HG03442 (cell line): Measurements from ENCODE around the gene ARSB.
A peak's percentile ranks its signal among the peaks of the same experiment; 100 is the strongest.
"Not testable (repeated sequence)": the region's sequence is repeated elsewhere in the genome, so short reads cannot be mapped to it uniquely, and the experiment has no call there.

Source experiments
- ATAC-seq: cut with Tn5 transposase; IDR thresholded peaks from one replicate; pipeline ENCODE4 v1.9.1; 2021; ENCODE audit warnings: mild to moderate bottlenecking, moderate library complexity; ENCODE audit not compliant: unreplicated experiment

Gene ARSB

GRCh38 chr5:78758169-78758839, 226.8 kb downstream of the ARSB start:
- peak; percentile 69 for ATAC-seq

DNA sequence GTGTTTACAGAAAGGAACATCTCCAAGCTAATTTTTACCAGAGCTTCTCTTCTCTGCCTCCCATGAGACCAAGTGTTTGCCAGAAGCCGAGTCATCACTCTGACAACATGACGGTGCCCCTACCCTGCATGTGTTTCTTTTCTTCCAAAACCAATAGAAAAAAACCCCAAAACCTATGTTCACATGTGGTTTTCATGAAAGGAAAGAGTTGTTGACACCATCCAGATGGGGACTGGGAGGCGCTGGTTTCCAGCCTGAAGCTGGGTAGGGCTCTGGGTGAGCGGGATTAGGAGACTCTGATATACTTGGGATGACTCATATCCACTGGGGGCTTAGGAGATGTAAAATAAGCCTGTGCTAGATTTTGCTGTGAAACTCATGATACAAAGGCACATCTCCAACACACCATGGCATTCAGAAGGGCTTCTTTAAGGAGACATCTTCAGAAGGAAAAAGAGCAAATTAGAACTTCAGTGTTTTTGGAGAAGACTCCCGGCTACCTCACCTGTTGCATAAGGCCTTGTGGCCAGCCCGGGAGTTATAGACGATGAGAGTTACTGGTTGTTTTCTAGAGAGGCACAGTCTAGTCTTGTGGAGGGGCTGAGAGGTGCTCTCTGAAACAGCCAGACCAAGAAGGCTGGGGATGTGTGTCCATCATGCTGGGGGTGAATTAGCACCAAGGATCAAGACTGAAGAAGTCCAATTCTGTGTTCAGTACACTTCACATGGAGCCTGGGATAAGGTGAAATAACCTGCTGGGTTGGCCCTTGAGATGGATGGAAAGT, 227.6 kb downstream of the ARSB start:
- ATAC-seq: peak; percentile 31

- ATAC-seq: no peak
These were observed 228.3 kb downstream of the ARSB start for GRCh38 chr5:78756858-78757257.

DNA sequence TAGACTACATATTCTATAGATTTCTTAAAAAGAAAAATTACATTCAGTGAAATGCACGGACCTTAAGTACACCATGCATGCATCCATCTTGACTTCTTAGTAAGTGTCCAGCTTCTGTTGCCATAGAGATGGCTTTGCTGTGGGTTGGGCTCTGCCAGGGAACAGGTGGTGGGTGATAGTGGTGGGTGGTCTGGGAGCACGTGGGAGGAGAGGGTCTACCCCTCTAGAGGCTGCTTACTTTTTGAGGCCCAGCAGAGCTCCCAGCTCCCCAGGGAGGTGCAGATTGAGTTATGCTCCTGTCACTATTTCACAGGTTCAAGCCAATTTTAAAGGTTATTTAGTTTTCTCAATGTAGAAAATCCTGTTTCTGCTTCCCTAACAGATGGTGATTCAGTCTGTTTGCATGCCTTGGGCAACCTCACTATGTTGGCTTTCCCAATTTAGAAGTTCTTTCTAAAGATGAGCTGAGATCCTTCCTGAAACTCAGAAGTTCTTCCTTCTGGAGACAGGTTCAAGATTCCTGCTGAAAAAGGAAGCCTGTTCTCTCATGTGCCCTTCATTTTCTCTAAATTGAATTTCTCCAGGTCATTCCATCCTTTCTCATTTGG, 229.2 kb downstream of the ARSB start:
- no peak for ATAC-seq

- no peak for ATAC-seq
These were observed 230.5 kb downstream of the ARSB start for GRCh38 chr5:78754655-78755054.

DNA sequence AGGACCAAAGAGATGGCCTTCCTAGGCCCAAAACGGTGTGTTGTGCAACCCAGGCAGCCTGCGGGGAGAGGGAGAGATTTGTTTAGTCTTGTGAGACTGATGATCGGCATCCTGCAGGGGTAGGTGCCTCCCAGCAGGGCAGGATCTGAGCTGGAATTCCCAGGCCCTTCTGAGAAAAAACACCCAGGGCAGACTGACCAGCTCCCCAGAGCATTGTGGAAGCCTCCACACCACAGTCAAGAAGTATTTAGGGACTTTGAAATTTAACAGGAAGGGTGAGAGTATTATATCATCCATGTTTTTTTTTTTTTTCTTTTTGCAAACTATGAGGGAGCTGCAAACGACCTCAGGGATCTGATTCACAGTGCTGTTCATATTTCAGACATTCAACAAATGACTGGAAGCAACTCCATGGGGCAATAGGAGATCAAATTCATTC, 232.0 kb downstream of the ARSB start:
- no peak for ATAC-seq

DNA sequence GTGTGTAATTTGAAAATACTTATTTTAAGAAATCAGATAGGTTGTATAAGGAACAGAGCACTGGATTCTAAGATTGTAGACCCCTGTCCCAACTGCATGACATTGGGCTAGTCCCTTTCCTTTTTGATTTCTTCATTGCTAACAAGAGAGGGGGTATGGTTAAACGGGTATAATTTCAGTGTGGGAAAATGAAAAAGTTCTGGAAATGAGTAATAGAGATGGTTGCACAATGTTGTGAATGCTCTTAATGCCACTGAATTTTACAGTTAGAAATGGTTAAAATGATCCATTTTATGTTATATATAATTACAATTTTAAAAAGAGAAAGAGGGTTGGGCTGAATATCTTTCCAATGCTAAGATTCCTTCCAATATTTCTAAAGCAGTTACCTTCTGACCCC, 233.2 kb downstream of the ARSB start:
- no peak for ATAC-seq

DNA sequence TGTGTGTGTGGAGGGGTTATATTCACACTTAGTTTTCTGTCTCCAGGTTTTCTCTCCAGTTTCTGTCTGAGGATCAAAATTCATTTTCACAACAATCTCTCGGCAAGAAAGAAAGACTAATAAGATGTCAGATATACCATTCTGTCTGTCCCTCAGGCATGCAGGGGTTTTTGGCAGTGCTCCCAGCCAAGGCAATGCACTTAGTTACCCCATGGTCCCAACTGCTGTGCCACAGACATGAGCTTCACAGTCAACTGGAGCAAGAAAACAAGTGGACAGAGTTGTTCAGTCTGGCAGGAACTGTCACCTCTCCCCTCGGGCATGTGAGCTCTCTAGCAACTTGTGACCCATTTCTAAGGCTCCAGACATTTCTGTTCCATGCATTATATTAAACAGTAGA, 234.8 kb downstream of the ARSB start:
- no peak for ATAC-seq

DNA sequence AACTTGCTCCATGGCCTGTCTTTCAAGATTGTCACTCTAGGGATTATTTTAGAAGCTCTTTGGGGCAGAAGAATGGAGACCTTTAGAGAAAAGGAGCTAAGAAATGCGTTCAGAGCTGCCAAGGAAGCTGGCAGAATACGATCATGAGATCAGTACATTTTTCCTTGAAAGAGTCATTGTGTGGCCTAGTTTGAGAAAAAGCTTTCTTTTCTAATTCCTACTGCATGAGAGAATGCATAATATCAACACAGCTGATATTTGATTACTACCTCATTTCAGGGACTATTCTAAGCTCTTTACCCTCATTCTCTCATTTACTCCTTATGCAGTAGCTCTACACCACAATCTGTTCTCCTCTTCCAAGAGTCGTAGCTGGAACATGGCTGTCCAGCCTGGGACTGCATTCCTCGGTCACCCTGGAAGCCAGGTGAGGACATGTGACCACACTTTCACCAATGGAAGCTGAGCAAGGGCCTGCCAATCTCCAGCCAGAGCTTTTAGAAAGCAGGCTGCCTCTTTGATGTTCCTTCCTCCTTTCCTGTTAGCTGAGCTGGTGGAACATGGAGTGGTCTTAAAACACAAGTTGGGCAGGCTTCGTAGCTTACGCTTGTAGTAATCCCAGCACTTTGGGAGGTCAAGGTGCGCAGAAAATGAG, 237.3 kb downstream of the ARSB start:
- ATAC-seq: no peak

DNA sequence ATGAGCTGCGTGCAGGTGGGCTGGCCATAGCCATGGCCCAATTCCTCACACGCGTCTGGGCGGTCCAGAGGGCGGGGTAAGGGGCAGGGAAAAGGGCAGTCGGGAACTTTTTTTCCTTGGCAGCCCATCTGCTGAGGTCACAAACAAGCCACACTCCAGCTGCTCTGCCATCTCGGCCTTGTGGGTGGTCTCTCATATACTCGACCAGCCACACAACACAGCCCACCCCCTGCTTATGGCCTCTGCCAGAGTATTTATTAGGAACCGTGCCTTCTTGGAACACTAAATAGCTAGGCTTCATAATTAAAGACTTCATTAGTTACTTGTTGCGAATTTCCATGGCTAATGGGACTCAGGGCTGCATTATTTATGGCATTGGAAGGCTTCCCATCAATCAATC, 238.1 kb downstream of the ARSB start:
- no peak for ATAC-seq

GRCh38 chr5:78746021-78746770, 238.9 kb downstream of the ARSB start:
- ATAC-seq: no peak

DNA sequence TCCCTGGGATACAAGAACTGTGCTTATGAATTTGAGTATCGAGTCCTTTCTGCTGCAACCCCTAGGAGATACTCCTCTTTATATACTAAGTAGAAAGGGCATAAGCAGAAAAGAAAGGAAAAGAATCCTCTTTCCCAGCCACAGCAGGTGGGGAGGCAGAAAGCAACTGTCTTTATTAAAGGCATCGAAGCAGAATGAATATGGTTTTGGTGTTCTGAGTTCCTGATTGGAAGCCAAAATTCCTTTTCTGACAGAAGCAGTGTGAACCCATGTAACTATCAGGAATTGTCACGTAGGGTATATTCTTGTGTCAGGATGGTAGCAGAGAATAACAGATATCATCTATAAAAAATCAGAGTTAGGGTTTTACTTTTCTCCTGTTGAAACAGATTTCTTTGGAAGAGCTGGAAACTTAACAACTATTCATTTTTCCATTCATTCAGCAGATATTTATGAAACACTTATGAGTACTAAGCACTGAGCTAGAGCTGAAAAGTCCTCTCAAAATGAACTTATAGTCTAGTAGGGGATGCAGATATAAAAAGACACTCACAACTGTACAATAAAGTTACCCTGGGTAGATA, 240.1 kb downstream of the ARSB start:
- no peak for ATAC-seq

DNA sequence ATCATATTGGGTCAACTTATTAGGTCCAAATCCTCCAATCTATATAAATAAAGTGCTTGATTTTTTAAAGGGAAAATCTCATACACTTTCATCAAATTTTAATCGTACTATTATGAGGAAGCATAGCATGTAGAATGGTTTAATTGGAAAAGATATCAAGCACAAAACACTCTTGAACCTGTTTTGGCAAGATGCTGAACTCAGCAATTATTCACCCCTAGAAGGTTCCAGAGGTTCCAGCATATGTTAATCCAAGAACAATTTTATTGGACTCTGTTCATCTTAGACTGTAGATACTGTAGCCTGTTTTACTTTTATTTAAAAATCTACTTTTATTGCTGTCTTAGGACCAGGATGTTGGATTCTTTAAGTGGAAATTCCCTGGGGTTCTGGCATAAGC, 244.1 kb downstream of the ARSB start:
- ATAC-seq: no peak

GRCh38 chr5:78738693-78739300, 246.3 kb downstream of the ARSB start:
- no peak for ATAC-seq

DNA sequence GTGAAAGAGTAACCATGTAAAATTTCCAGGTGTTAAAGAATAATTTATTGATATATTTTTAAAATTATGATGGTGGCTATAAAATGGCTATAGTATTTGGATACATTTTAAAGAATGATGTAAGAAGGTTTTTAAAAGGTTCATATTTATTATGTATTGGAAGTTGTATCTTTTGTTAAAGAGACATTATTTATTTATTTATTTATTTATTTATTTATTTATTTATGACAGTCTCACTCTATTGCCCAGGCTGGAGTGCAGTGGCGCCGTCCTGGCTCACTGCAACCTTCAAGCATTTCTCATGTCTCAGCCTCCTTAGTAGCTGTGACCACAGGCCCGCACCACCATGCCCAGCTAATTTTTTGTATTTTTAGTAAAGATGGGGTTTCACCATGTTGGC, 247.0 kb downstream of the ARSB start:
- no peak for ATAC-seq

DNA sequence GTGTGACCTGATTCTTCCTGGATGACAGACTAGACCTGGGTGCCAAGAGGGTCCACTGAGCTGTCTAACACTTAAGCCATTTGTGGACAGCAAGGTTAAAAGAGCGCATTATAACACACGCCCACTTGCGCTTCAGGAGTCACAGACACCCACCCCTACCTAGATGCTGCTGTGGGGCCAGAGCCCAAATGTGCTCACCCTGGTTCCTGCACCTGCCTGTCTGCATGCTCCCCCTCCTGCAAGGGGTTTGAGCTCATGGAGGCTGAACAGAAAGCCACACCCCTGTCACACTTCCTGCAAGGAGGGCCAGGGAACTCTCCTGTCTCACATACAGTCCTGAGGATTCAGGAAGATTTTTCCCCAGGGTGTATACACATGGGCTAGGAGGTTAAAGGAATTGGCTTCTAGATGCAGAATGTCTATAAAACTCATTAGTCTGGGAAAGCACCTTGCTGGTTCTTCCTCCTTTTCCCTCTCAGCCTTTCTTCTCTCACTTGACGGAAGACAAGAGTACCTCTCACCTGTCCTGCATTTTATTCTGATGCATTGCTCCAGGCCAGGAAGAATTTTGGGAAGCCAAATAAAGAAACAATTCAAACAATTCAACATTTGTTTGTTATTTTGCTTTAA, 249.2 kb downstream of the ARSB start:
- no peak for ATAC-seq

DNA sequence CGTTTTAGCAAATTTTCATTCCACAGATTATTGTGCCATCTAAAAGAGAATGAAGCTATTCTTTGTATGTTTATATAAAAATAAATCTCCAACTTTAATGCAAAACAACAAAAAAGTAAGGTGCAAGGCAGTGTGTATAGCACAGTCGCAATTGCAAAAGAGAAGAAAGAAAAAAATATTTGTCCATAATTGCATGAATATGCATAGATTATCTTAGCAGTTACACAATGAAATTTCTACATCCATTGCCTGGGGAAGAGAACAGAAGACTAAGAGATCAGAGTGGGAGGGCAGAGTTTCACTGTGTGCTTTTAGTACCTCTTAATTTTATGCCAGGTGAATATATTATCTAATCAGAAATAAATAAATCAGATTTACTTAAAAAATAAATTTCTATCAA, 250.2 kb downstream of the ARSB start:
- no peak for ATAC-seq

DNA sequence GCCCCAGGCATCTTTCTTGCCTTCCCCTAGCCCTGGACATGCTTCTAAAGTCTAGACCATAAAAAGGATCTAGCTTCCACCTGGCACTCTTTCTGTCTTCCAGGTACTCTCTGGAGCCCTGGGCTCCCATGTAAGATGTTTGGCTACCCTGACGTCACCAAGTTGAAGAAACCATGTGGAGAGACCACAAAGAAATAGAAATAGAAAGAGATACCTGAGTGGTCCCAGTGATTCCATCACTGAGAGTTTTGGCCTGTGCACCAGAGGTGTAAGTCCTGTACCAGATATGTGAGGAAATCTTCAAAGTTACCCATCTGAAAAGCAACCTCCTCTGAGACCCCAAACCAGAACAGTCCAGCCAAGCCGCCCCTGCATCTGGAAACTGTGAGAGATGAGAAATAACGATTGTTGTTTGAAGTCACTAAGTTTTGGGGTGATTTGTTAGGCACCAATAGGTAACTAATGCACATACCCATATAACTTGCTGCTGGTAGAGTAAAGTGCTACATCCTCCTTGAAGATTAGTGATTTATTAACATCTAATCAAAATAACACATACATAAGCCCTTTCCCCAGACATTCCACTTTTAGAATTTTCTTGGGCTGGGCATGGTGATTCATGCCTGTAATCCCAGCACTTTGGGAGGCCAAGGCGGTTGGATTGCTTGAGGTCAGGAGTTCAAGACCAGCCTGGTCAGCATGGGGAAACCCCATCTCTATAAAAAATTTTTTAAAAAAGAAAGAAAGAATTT, 250.8 kb downstream of the ARSB start:
- no peak for ATAC-seq

- ATAC-seq: not testable (repeated sequence)
These were observed 252.4 kb downstream of the ARSB start for GRCh38 chr5:78732721-78733120.
